ENCODE data around the gene KRTAP5-5. TPM values are rescaled to one million over a fixed set of nuclear protein-coding genes. Genes with fewer than 3 reads are reported as not detected.

The KRTAP5-5 gene
- total and polyA plus RNA-seq, 2 experiments from 2014 or later, result not detected

DNA sequence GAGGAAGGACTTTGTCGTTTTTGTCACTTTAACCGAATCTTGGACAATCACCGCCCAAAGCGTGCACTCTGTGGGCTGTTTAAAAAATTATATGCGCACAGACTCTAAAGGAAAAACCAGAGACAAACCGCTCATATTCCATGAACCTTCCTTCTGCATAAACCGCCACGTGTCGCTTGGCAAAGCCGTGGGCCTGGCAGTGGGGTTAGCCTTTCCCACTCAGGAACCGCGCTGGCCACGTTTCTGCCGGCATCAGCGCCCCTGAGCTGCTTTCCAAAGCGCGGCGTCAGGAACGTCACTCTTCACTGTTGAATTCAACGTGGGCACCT, 22.8 kb downstream of the KRTAP5-5 start:
- H3K4me1 ChIP-seq (ENCODE audit: low read depth), result no peaks in the 10 kb centered on the region
- TF ChIP-seq, protein P1, sequence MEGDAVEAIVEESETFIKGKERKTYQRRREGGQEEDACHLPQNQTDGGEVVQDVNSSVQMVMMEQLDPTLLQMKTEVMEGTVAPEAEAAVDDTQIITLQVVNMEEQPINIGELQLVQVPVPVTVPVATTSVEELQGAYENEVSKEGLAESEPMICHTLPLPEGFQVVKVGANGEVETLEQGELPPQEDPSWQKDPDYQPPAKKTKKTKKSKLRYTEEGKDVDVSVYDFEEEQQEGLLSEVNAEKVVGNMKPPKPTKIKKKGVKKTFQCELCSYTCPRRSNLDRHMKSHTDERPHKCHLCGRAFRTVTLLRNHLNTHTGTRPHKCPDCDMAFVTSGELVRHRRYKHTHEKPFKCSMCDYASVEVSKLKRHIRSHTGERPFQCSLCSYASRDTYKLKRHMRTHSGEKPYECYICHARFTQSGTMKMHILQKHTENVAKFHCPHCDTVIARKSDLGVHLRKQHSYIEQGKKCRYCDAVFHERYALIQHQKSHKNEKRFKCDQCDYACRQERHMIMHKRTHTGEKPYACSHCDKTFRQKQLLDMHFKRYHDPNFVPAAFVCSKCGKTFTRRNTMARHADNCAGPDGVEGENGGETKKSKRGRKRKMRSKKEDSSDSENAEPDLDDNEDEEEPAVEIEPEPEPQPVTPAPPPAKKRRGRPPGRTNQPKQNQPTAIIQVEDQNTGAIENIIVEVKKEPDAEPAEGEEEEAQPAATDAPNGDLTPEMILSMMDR (IDR thresholded peaks at IDR 0.05; ENCODE audit: low read depth, low read length), result no peak
- no peak overlapping the region for H3K27ac ChIP-seq
- H3K27me3 ChIP-seq, result no peaks in the 10 kb centered on the region
- no peaks in the 10 kb centered on the region for H3K9me3 ChIP-seq (ENCODE audit: low read depth)
- no peak for DNase-seq (ENCODE audit: low read depth in 1 of 2, low spot score in 1 of 2)
- no peaks in the 10 kb centered on the region for H3K36me3 ChIP-seq
- no peak overlapping the region for H3K4me3 ChIP-seq

DNA sequence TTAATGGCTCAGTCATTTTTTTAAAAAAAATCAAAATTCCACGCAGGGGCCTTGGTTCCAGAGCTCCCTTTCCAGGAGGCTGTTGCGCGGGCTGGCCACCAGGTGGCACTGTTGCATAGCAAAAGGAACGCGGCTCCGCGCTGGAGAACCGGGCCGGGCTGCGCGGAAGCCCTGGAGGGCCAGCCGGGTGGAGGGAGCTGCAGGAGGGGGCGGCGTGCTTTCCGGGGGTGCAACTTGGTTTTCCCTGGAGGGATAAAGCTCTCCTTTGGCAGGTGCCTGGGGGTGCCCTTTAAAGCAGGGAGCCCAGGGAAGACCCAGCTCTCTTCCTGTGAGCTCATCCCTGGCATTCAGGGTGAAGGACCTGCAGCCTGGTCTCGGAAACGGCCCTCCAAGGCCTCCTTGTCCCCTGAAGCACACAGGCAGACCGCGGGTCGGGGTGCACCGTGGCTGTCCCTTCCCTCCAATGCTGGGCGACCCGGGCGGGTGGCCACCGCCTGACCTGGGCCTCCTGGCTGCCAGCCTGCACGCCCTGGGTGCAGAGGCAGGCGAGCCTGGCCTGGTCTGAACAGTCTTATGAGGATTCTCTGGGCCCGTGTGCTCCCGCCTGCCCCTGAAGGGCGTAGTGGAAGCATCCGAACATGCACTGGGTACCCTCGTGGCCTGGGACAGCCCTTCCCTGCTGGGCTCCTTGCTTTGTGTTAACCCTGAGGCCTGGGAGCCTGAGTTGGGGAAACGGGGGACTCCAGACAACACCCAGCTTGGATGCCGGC, 23.4 kb downstream of the KRTAP5-5 start:
- Histone ChIP-seq H3K4me1 (ENCODE audit: low read depth) (no peaks in the 10 kb centered on the region), H3K27me3 (no peaks in the 10 kb centered on the region), H3K36me3 (no peaks in the 10 kb centered on the region), H3K4me3 (no peak overlapping the region), H3K9me3 (ENCODE audit: low read depth) (no peaks in the 10 kb centered on the region), H3K27ac (no peak overlapping the region)
- TF ChIP-seq, protein P1 (IDR thresholded peaks at IDR 0.05; ENCODE audit: low read depth, low read length), result peak; percentile 93
- peak; percentile 66 to 79 for DNase-seq (ENCODE audit: low read depth in 1 of 2, low spot score in 1 of 2)

DNA sequence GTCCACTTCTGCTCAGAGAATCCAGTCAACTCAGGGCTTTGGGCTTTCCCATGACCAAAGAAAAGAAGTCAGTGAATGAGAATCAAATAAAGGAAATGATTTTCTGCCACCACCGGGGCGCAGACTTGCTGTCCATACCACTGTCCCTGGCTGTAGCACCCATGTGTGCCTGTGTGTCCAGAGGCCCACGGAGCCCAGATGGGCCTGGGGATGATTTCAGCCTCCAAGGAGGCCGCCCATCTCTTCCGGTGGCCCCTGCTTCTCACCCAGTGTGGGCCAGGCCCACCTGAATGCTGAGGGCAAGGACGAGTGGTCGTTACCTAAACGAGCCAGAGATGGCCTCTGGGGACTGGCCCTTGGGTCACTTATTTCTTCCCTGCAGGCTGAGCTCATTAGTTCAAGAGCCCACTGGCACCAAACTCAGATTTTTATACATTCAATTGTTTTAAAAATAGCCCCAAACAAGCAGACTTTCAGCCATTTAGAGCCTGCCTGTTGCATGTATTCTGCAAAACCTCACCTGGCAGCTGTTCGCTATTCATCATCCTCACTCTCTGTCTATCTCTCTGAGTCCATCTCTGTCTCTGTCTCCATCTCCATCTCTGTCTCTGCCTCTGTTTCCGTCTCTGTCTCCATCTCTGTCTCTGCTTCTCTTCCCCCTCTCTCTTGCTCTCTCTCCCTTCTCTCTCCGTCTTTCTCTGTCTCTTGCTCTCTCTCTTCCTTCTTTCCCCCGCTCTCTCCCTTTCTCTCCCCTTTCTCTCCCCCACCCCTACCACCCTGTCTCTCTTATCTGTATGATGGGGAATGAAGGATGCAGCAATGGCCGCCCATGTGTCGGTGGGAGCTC, 24.2 kb downstream of the KRTAP5-5 start:
- no peaks in the 10 kb centered on the region for H3K4me1 ChIP-seq (ENCODE audit: low read depth)
- no peak overlapping the region for H3K27ac ChIP-seq
- H3K9me3 ChIP-seq (ENCODE audit: low read depth), result no peaks in the 10 kb centered on the region
- DNase-seq (ENCODE audit: low read depth in 1 of 2, low spot score in 1 of 2), result no peak
- H3K36me3 ChIP-seq, result no peaks in the 10 kb centered on the region
- TF ChIP-seq, protein P1 (IDR thresholded peaks at IDR 0.05; ENCODE audit: low read depth, low read length), result no peak
- no peak overlapping the region for H3K4me3 ChIP-seq
- no peaks in the 10 kb centered on the region for H3K27me3 ChIP-seq

DNA sequence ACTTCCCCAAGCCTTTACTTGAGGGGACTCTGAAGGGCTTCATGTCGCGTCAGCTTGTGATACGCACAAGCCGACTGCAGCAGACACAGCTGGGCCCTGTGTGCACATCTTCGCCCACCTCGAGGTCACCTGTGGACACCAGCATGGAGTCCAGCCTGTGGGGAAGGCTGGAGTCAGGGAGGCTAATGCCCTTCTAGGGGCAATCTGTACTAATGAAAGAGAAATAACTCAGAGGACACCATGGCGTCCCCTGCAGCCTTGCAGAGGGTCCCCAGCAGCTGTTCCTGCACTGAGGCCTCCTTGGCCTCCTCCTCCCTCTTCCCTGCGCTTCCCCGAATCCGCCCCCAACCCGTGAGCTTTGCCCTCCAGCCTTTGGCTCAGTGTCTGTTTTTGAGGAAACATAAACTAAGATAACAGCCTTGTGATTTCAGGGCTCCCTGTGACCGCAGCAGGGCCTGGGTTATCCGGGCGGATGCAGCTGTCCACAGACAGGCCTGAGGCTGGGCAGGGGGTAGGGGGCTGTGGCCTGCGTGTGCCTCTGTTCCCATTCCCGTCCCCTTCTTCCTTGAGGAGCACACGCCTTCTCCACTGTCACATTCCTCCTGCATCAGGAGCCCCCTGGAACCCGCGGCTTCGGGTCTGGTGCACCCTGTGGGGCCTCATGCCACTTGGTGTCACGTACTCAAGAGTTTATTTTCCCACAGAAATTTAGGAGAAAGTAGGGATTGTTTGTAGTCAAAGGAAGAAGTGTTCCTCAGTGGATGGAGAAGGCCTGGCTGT, 25.0 kb downstream of the KRTAP5-5 start:
- Histone ChIP-seq H3K36me3 (no peaks in the 10 kb centered on the region), H3K4me1 (ENCODE audit: low read depth) (no peaks in the 10 kb centered on the region), H3K27ac (no peak overlapping the region), H3K27me3 (no peaks in the 10 kb centered on the region), H3K4me3 (no peak overlapping the region), H3K9me3 (ENCODE audit: low read depth) (no peaks in the 10 kb centered on the region)
- peak in 1 of 2 donors; percentile 17 for DNase-seq (ENCODE audit: low read depth in 1 of 2, low spot score in 1 of 2)
- TF ChIP-seq, protein P1 (IDR thresholded peaks at IDR 0.05; ENCODE audit: low read depth, low read length), result no peak

Data from cardiac muscle cell (in vitro differentiated cells and primary cell).